Erythroblast (primary cell): ENCODE data around the gene BCAM.

ENCODE experiments used
- GATA1 ChIP-seq: IDR thresholded peaks from 2 replicates; pipeline ENCODE4 v1.6.1; 2011; ENCODE audit warnings: low read depth, mild to moderate bottlenecking, control low read depth, low read length, moderate library complexity
- POLR2A ChIP-seq: IDR thresholded peaks from 2 replicates; pipeline ENCODE4 v1.6.1; 2011; ENCODE audit warnings: mild to moderate bottlenecking, low read length

DNA sequence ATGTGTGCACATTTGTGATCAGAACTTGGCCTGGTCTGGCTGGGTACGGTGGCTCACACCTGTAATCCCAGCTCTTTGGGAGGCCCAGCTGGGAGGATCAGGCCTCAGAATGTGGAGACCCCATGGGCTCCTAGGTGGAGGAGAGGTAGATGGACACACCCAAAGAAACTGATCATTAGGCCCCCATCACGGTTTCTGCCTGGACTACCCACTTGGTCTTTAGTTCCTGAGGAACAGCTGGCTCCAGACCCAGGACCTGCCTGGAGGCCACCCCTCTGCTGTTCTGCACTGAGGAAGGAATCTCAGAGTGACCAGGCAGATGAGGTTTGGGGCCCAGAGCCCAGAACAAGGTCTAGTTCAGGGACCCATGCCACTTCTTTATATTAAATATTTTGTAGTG, 29.8 kb upstream of the BCAM start:
- TF ChIP-seq POLR2A = no peak
- TF ChIP-seq GATA1 = no peak
